ENCODE data around the gene MAP2K3. TPM values are rescaled to one million over a fixed set of nuclear protein-coding genes. Genes with fewer than 3 reads are reported as not detected.

The MAP2K3 gene
- polyA plus RNA-seq, 1 donor (not counting 4 experiments of a cell fraction or from before 2014, with no cell fraction given), result 22.4 TPM

DNA sequence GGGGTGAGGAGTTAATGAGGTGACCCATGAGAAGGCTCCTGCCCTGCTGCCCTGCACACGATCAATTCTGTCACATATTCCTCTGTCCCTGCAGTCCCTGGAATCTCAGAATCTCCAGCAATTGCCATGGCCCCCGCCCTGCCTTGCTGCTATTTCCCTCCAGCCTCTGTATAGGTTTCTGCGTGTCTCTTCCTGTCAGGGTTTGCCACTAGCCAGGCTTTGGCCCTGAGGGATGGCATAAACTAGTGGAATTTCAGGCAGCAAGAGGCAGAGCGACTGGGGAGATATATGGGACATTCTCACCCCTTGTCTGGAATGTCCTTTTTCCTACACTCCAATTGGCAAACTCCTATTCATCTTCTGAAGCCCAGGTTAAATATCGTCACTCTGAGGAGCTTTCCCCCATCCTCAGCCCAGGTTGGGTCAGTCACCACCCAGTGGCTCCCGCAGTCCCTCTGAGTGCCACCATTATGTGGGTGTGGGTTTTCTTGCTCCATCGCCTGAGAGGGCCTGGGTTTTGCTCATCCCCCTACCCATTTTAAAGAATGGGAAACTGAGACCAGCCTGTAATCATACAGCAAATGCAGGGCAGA, 15.8 kb upstream of the MAP2K3 start:
- no peaks in the 10 kb centered on the region for H3K79me2 ChIP-seq (ENCODE audit: control insufficient read depth, insufficient read depth, low read length)
- no peaks in the 10 kb centered on the region for H3K9me3 ChIP-seq (ENCODE audit: control insufficient read depth, low read depth, low read length)
- no peak overlapping the region for H3K9ac ChIP-seq (ENCODE audit: control insufficient read depth, extremely low read depth, insufficient read depth, low read length)
- DNase-seq (ENCODE audit: low read depth, low spot score), result no peak
- no peaks in the 10 kb centered on the region for H4K20me1 ChIP-seq (ENCODE audit: control insufficient read depth, extremely low read depth, insufficient read depth, low read length)
- no peaks in the 10 kb centered on the region for H3K9me1 ChIP-seq (ENCODE audit: control insufficient read depth, extremely low read depth, insufficient read depth, low read length)
- peak; percentile 83 for FAIRE-seq
- H3K36me3 ChIP-seq (ENCODE audit: control insufficient read depth in 2 of 2, extremely low read depth in 1 of 2, insufficient read depth in 2 of 2, low read length in 2 of 2), result no peaks in the 10 kb centered on the region
- H3K27ac ChIP-seq (ENCODE audit: control insufficient read depth, insufficient read depth, low read length), result no peak overlapping the region
- H3K4me2 ChIP-seq (ENCODE audit: control insufficient read depth, extremely low read depth, insufficient read depth, low read depth, low read length), result peak overlapping the region; percentile 46
- no peaks in the 10 kb centered on the region for H3K27me3 ChIP-seq (ENCODE audit: control insufficient read depth, extremely low read depth, insufficient read depth, low read length)
- no peak for TF ChIP-seq EZH2 (IDR thresholded peaks at IDR 0.05; ENCODE audit: low read length)
- TF ChIP-seq, protein P1, sequence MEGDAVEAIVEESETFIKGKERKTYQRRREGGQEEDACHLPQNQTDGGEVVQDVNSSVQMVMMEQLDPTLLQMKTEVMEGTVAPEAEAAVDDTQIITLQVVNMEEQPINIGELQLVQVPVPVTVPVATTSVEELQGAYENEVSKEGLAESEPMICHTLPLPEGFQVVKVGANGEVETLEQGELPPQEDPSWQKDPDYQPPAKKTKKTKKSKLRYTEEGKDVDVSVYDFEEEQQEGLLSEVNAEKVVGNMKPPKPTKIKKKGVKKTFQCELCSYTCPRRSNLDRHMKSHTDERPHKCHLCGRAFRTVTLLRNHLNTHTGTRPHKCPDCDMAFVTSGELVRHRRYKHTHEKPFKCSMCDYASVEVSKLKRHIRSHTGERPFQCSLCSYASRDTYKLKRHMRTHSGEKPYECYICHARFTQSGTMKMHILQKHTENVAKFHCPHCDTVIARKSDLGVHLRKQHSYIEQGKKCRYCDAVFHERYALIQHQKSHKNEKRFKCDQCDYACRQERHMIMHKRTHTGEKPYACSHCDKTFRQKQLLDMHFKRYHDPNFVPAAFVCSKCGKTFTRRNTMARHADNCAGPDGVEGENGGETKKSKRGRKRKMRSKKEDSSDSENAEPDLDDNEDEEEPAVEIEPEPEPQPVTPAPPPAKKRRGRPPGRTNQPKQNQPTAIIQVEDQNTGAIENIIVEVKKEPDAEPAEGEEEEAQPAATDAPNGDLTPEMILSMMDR (optimal IDR thresholded peaks at IDR 0.05 in 1 of 3, IDR thresholded peaks at IDR 0.05 in 1 of 3, conservative IDR thresholded peaks at IDR 0.05 in 1 of 3; ENCODE audit: extremely low read depth in 1 of 3, insufficient read depth in 2 of 3, low read length in 3 of 3), result no peak
- H2AFZ ChIP-seq (ENCODE audit: control insufficient read depth, low read length), result no peak overlapping the region
- peaks cover 26% of the 10 kb centered on the region for H3K4me1 ChIP-seq (ENCODE audit: control insufficient read depth, extremely low read depth, insufficient read depth, low read length)
- no peak overlapping the region for H3K4me3 ChIP-seq (ENCODE audit: control insufficient read depth in 2 of 3, extremely low read depth in 1 of 3, insufficient read depth in 2 of 3, low read depth in 1 of 3, low read length in 3 of 3)
- dilution Hi-C loops (cut with MboI; ENCODE audit: extremely low pct_ligation_motif_present, low sequenced_read_pairs), result no loop called here

DNA sequence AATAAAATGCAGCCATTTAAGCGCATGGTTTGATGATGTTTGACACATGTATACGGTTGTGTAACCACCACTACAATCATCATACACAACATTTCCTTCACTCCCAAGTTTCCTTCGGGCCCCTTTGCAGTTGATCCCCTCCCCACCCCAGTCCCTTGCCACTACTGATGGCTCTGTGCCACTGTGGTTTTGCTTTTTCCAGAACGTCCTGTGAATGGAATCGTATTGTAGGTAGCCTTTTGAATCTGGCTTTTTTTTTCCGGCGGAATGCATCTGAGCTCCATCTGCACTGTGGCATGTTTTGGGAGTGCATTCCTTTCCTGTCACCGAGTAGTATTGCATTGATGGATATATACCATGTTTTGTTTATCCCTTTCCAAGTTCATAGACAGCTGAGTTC, 15.1 kb upstream of the MAP2K3 start:
- no peaks in the 10 kb centered on the region for H4K20me1 ChIP-seq (ENCODE audit: control insufficient read depth, extremely low read depth, insufficient read depth, low read length)

More for the DNA sequence above, 15.1 kb upstream of the MAP2K3 start:
- Histone ChIP-seq H3K4me3 (ENCODE audit: control insufficient read depth in 2 of 3, extremely low read depth in 1 of 3, insufficient read depth in 2 of 3, low read depth in 1 of 3, low read length in 3 of 3) (no peak overlapping the region), H3K9me3 (ENCODE audit: control insufficient read depth, low read depth, low read length) (no peaks in the 10 kb centered on the region), H3K9ac (ENCODE audit: control insufficient read depth, extremely low read depth, insufficient read depth, low read length) (no peak overlapping the region), H3K4me2 (ENCODE audit: control insufficient read depth, extremely low read depth, insufficient read depth, low read depth, low read length) (no peak overlapping the region), H2AFZ (ENCODE audit: control insufficient read depth, low read length) (no peak overlapping the region), H3K79me2 (ENCODE audit: control insufficient read depth, insufficient read depth, low read length) (no peaks in the 10 kb centered on the region), H3K36me3 (ENCODE audit: control insufficient read depth in 2 of 2, extremely low read depth in 1 of 2, insufficient read depth in 2 of 2, low read length in 2 of 2) (no peaks in the 10 kb centered on the region), H3K27ac (ENCODE audit: control insufficient read depth, insufficient read depth, low read length) (no peak overlapping the region), H3K9me1 (ENCODE audit: control insufficient read depth, extremely low read depth, insufficient read depth, low read length) (no peaks in the 10 kb centered on the region), H3K27me3 (ENCODE audit: control insufficient read depth, extremely low read depth, insufficient read depth, low read length) (no peaks in the 10 kb centered on the region), H3K4me1 (ENCODE audit: control insufficient read depth, extremely low read depth, insufficient read depth, low read length) (peaks cover 25% of the 10 kb centered on the region)
- no peak for DNase-seq (ENCODE audit: low read depth, low spot score)
- TF ChIP-seq, protein P1 (optimal IDR thresholded peaks at IDR 0.05 in 1 of 3, IDR thresholded peaks at IDR 0.05 in 1 of 3, conservative IDR thresholded peaks at IDR 0.05 in 1 of 3; ENCODE audit: extremely low read depth in 1 of 3, insufficient read depth in 2 of 3, low read length in 3 of 3), result no peak
- no peak for TF ChIP-seq EZH2 (IDR thresholded peaks at IDR 0.05; ENCODE audit: low read length)
- no peak for FAIRE-seq
- dilution Hi-C loops (cut with MboI; ENCODE audit: extremely low pct_ligation_motif_present, low sequenced_read_pairs), result no loop called here
